ENCODE results near the gene TMCC2. TPM values are rescaled to one million over a fixed set of nuclear protein-coding genes. Genes with fewer than 3 reads are reported as not detected.

Gene TMCC2
- total RNA-seq, 1 experiment from 2014 or later, result 2.7 TPM

DNA sequence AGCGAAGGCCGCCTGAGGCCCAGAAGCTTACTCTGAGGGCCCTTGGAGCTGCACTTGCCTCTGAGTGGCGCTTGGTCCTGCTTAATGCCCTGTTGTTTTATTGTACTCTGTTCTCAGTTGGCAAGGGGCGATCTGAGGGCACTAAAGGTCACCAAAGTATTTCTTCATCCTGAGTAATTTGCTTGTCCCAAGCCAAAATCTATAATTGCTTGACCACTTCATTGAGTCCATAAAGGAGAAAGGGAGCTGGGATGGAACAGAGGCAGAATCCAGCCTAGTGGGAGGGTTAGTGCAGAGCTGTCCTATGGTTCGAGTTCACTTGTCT, 94.2 kb downstream of the TMCC2 start:
- CTCF ChIA-PET, result interaction anchor here (1.4 to 10.6 kb wide), 2 partner anchors 13 to 48 kb away, joined by 3 to 397 read pairs; no protein-coding TSS in a partner anchor
- Histone ChIP-seq H3K9me3 (ENCODE audit: control insufficient read depth in 1 of 2, insufficient read depth in 1 of 2, low read depth in 1 of 2, low read length in 2 of 2) (no peaks in the 10 kb centered on the region), H3K9ac (ENCODE audit: low read length) (peak overlapping the region; percentile 90; the same call in 1 of the 2 replicates), H3K27me3 (ENCODE audit: insufficient read depth, low read length) (no peaks in the 10 kb centered on the region), H3K4me2 (ENCODE audit: low read length) (peak overlapping the region; percentile 100), H3K36me3 (ENCODE audit: control insufficient read depth in 1 of 2, insufficient read depth in 2 of 2, low read length in 2 of 2) (no peaks in the 10 kb centered on the region), H4K20me1 (ENCODE audit: insufficient read depth) (no peaks in the 10 kb centered on the region), H3K79me2 (ENCODE audit: insufficient read depth, low read length) (peaks cover 39% of the 10 kb centered on the region; the same call in 1 of the 2 replicates), H3K4me3 (replicated peaks in 1 of 2; ENCODE audit: low read depth in 1 of 2, low read length in 2 of 2) (peak overlapping the region; percentile 78 to 95; a peak in 1 of 4 replicates), H3K9me2 (ENCODE audit: insufficient read depth) (no peaks in the 10 kb centered on the region), H2AFZ (ENCODE audit: low read depth, low read length, poor library complexity, severe bottlenecking) (peak overlapping the region; percentile 79), H3K27ac (ENCODE audit: low read depth, low read length) (peak overlapping the region; percentile 77; the same call in 1 of the 2 replicates), H3K4me1 (ENCODE audit: control insufficient read depth in 1 of 2, insufficient read depth in 2 of 2, low read length in 2 of 2) (peaks cover 38 to 57% of the 10 kb centered on the region in 2 experiments)
- intact Hi-C loops (cut with micrococcal nuclease), result loop anchor here (1.0 kb wide), 1 partner anchor 49 kb away; no protein-coding TSS in a partner anchor
- ATAC-seq, result no peak
- DNase-seq (ENCODE audit: low read depth, low spot score), result no peak
- POLR2A ChIA-PET, result interaction anchor here (1.2 kb wide), 1 partner anchor 24 kb away, joined by 3 read pairs; no protein-coding TSS in a partner anchor
- no TSS peak for BruUV-seq (replicated peaks)
- RAD21 ChIA-PET (ENCODE audit: low non-redundant PET in 1 of 2, low total read pairs in 2 of 2, uncharacterized antibody in 2 of 2, unreplicated experiment in 2 of 2), result interaction anchor here (1.8 to 2.1 kb wide), 2 partner anchors 48 to 49 kb away, joined by 8 to 9 read pairs; no protein-coding TSS in a partner anchor
- TF ChIP-seq EGR1 (IDR thresholded peaks at IDR 0.05; ENCODE audit: low read depth), result no peak
- TF ChIP-seq CBX3 (IDR thresholded peaks at IDR 0.05; ENCODE audit: low read depth), result 0 out of 2 replicates have a peak, but pooled peaks have one; percentile 6

Other genes with a start within 250 kb of the TMCC2 start
- 0.15 TPM for gene CNTN2, start 184.7 kb upstream of the TMCC2 start, total RNA-seq (2021; ENCODE audit: unreplicated experiment)
- 4.9 TPM for gene TMEM81, start 143.5 kb upstream of the TMCC2 start, total RNA-seq (2021; ENCODE audit: unreplicated experiment)
- 24.5 TPM for gene RBBP5, start 106.0 kb upstream of the TMCC2 start, total RNA-seq (2021; ENCODE audit: unreplicated experiment)
- 6.6 TPM for gene DSTYK, start 16.2 kb upstream of the TMCC2 start, total RNA-seq (2021; ENCODE audit: unreplicated experiment)
- gene NUAK2, start 93.8 kb downstream of the TMCC2 start, total RNA-seq (2021; ENCODE audit: unreplicated experiment), result 3.0 TPM
- 0.49 TPM for gene KLHDC8A, start 129.0 kb downstream of the TMCC2 start, total RNA-seq (2021; ENCODE audit: unreplicated experiment)
- gene LEMD1, start 194.1 kb downstream of the TMCC2 start, total RNA-seq (2021; ENCODE audit: unreplicated experiment), result 11.9 TPM
- 3.9 TPM for gene BLACAT1, start 228.1 kb downstream of the TMCC2 start, total RNA-seq (2021; ENCODE audit: unreplicated experiment)